Vagina (tissue), 2 donors: Measurements from ENCODE around the gene MIOX. TPM values are rescaled to one million over a fixed set of nuclear protein-coding genes. Genes with fewer than 3 reads are reported as not detected.

Experiments
- DNase-seq, 2 donors: peaks; one replicate each; pipeline ENCODE4 v3.0.0-alpha.2; 2017; ENCODE audit errors: extremely low spot score in 2 of 2
- H3K27ac ChIP-seq: fragments of 200-600 bp; sonication (generic); one replicate; pipeline ENCODE4 v1.5.1; 2019
- H3K27me3 ChIP-seq: fragments of 200-600 bp; sonication (generic); one replicate; pipeline ENCODE4 v1.5.1; 2019
- H3K36me3 ChIP-seq, 2 donors: fragments of 200-600 bp; sonication (generic); one replicate each; pipeline ENCODE4 v1.5.1; 2017 to 2019
- H3K4me1 ChIP-seq: fragments of 200-600 bp; sonication (generic); one replicate; pipeline ENCODE4 v1.5.1; 2019
- H3K4me3 ChIP-seq, 2 donors: fragments of 200-600 bp; sonication (generic); 1 replicate in 1 of 2; 2 replicates in 1 of 2; pipeline ENCODE4 v1.5.1; 2016 to 2019
- H3K9me3 ChIP-seq: fragments of 200-600 bp; sonication (generic); one replicate; pipeline ENCODE4 v1.5.1; 2019
- CTCF ChIP-seq, 3 experiments: fragments of 450-650 bp in 2 of 3; fragments of 200-600 bp in 1 of 3; sonication (generic) in 1 of 3; IDR thresholded peaks; one replicate each; pipeline ENCODE4 v1.5.1; 2017 to 2019; ENCODE audit warnings: antibody characterized with exemption in 3 of 3, mild to moderate bottlenecking in 2 of 3, moderate library complexity in 2 of 3
- POLR2A ChIP-seq, 2 donors: fragments of 450-650 bp; IDR thresholded peaks; one replicate each; pipeline ENCODE4 v1.6.1; 2017; ENCODE audit warnings: antibody characterized with exemption in 2 of 2, mild to moderate bottlenecking in 2 of 2, moderate library complexity in 2 of 2
- POLR2AphosphoS5 ChIP-seq, 2 donors: sonication (generic); formaldehyde crosslinking; IDR thresholded peaks; one replicate each; pipeline ENCODE4 v1.9.0; 2017; ENCODE audit warnings: antibody characterized with exemption in 2 of 2, mild to moderate bottlenecking in 2 of 2, low read depth in 1 of 2; ENCODE audit not compliant: insufficient read depth in 1 of 2
- intact Hi-C: fragments of 100-400 bp; cut with DNase I; formaldehyde crosslinking; loops from one replicate; pipeline ENCODE4 v1.15.1; 2023
- total RNA-seq: library from RNA; depleted of rRNA; stranded (reverse); fragments of >200 nt; gene quantifications from one replicate; pipeline ENCODE4 v1.2.3, GENCODE V29; 2016

The MIOX gene
- total RNA-seq, 1 donor from 2014 or later, result not detected

GRCh38 chr22:50482107-50483074 is 4.3 kb upstream of the MIOX start:
- no peak for TF ChIP-seq POLR2AphosphoS5 (IDR thresholded peaks at IDR 0.05; ENCODE audit: insufficient read depth in 1 of 2, low read depth in 1 of 2)
- no peak for TF ChIP-seq POLR2A (IDR thresholded peaks at IDR 0.05)
- TF ChIP-seq CTCF (IDR thresholded peaks at IDR 0.05), result no peak
- intact Hi-C loops, result no loop called here
- Histone ChIP-seq H3K27ac (no peak overlapping the region), H3K4me3 (peak overlapping the region; percentile 40 to 62), H3K36me3 (no peaks in the 10 kb centered on the region), H3K27me3 (peaks cover 19% of the 10 kb centered on the region), H3K9me3 (no peaks in the 10 kb centered on the region), H3K4me1 (peaks cover 15% of the 10 kb centered on the region)
- DNase-seq, result no peak

GRCh38 chr22:50483106-50483505 is 3.6 kb upstream of the MIOX start:
- no peak overlapping the region for H3K27ac ChIP-seq
- H3K4me3 ChIP-seq, result no peak overlapping the region
- no peaks in the 10 kb centered on the region for H3K9me3 ChIP-seq
- no peaks in the 10 kb centered on the region for H3K36me3 ChIP-seq
- H3K4me1 ChIP-seq, result peaks cover 15% of the 10 kb centered on the region
- no peak for TF ChIP-seq POLR2AphosphoS5 (IDR thresholded peaks at IDR 0.05; ENCODE audit: insufficient read depth in 1 of 2, low read depth in 1 of 2)
- TF ChIP-seq POLR2A (IDR thresholded peaks at IDR 0.05), result no peak
- no peak for TF ChIP-seq CTCF (IDR thresholded peaks at IDR 0.05)
- intact Hi-C loops, result no loop called here
- H3K27me3 ChIP-seq, result peaks cover 19% of the 10 kb centered on the region
- no peak for DNase-seq

- Histone ChIP-seq H3K27me3 (peaks cover 19% of the 10 kb centered on the region), H3K4me1 (peaks cover 15% of the 10 kb centered on the region), H3K9me3 (no peaks in the 10 kb centered on the region), H3K27ac (no peak overlapping the region), H3K36me3 (no peaks in the 10 kb centered on the region), H3K4me3 (no peak overlapping the region)
- DNase-seq, result no peak
- intact Hi-C loops, result no loop called here
- no peak for TF ChIP-seq CTCF (IDR thresholded peaks at IDR 0.05)
- no peak for TF ChIP-seq POLR2AphosphoS5 (IDR thresholded peaks at IDR 0.05; ENCODE audit: insufficient read depth in 1 of 2, low read depth in 1 of 2)
- no peak for TF ChIP-seq POLR2A (IDR thresholded peaks at IDR 0.05)
Measured at GRCh38 chr22:50483556-50483955, 3.1 kb upstream of the MIOX start.

- peaks cover 19% of the 10 kb centered on the region for H3K27me3 ChIP-seq
- H3K36me3 ChIP-seq, result no peaks in the 10 kb centered on the region
- TF ChIP-seq CTCF (IDR thresholded peaks at IDR 0.05), result no peak
- no peak for TF ChIP-seq POLR2AphosphoS5 (IDR thresholded peaks at IDR 0.05; ENCODE audit: insufficient read depth in 1 of 2, low read depth in 1 of 2)
- TF ChIP-seq POLR2A (IDR thresholded peaks at IDR 0.05), result no peak
- H3K27ac ChIP-seq, result no peak overlapping the region
- no peaks in the 10 kb centered on the region for H3K9me3 ChIP-seq
- H3K4me1 ChIP-seq, result peaks cover 15% of the 10 kb centered on the region
- intact Hi-C loops, result no loop called here
- H3K4me3 ChIP-seq, result no peak overlapping the region
- DNase-seq, result no peak
Measured at GRCh38 chr22:50483977-50484853, 2.4 kb upstream of the MIOX start.
